Epidermal melanocyte (primary cell): ENCODE results near the gene WDR49.

Experiments used
- DNase-seq: peaks from one replicate; pipeline ENCODE4 v3.0.0; 2011; ENCODE audit warnings: low spot score; ENCODE audit not compliant: insufficient read length

WDR49 gene

GRCh38 chr3:167653760-167654159 is at the start of gene WDR49:
TSS of gene WDR49 (minus strand) at chr3:167653942. CDS start at chr3:167653425, 517 bp downstream.
- DNase-seq: no peak

DNA sequence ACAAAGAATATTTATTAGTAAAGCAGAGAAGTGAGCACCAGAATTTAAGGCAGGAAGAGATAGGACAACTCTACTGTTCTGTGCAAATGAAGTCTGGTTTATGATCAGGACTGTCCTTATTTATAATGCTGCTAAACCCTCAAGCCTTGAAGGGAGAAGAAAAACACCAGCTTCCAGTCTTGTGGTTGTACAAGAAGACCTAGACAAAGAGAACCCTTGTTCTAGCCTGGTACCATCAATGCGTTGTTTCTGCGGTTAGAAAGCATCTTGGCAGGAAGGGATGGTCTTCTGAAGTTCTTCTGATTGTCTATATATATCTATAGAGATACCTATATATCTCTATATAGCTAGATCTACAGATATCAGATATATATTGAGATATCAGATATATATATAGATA is 47.2 kb upstream of the WDR49 start:
- peak; percentile 25 for DNase-seq

- no peak for DNase-seq
Measured at GRCh38 chr3:167700046-167700445, 46.3 kb upstream of the WDR49 start.

GRCh38 chr3:167694121-167694520 is 40.4 kb upstream of the WDR49 start:
- DNase-seq: no peak

DNA sequence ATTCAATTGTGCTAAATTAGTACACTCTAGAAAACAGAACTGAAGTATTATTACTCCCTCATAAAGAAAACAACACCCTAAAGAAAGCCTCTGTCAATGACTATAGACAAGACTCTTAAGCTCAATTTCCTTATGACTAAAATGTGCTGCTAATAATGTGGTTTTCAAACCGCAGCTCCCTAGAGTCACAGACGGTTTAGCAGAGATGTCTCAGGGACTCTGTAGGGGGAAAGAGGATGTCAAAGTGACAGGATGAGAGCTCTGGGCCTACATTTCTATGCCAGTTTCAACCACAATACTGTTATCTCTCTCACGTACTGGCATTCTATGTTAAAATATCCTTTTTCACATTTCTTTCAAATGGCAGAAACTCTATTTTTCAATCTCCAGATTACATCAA is 37.6 kb upstream of the WDR49 start:
- DNase-seq: no peak

DNA sequence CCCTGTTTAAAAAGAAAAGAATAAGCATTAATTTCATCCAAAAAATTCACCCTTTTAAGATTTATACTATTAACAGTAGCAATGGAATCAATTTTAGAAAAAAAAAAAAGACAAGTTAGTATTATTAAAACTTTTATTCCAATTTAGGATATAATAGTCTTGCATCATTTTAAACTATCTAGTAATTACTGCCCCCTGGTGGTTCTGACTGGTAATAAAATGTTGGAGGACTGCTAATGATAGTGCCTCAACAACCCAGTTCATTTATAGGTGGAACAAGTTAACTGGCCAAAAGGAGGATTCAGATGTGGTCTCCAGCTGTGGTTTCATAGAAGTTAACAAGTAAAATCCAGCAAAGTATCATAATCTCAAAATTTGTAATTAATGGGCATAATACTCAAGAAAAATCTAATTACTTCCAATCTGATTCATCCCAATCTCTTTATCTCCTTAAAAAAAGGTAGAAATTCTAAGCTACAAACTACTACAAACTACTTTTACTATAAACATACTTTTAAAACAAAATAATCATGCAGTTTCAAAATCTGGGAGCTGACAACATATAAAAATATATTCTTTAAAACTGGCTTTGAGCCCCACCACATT is 30.7 kb upstream of the WDR49 start:
- peak; percentile 18 for DNase-seq

DNA sequence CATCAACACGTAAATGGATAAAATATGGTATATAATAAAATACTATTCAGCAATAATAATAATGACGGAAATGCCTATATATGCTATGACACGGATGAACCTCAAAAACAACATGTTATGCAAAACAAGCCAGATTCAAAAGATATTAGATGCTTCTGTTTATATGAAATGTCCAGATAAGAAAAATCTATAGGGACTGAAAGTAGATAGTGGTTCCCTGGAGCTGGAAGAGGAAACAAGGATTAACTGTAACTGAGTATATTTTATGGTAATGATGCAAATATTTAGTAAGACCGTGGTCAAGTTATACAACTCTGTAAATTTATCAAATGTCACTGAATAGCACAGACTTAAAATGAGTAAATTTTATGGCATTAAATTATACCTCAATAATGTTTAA is 25.8 kb upstream of the WDR49 start:
- DNase-seq: no peak

- DNase-seq: no peak
Measured at GRCh38 chr3:167675848-167676247, 22.1 kb upstream of the WDR49 start.

GRCh38 chr3:167673221-167673620 is 19.5 kb upstream of the WDR49 start:
- DNase-seq: no peak

GRCh38 chr3:167671878-167672427 is 18.2 kb upstream of the WDR49 start:
- DNase-seq: no peak

GRCh38 chr3:167669699-167670098 is 16.0 kb upstream of the WDR49 start:
- DNase-seq: no peak

- DNase-seq: no peak
Measured at GRCh38 chr3:167668651-167669050, 14.9 kb upstream of the WDR49 start.

DNA sequence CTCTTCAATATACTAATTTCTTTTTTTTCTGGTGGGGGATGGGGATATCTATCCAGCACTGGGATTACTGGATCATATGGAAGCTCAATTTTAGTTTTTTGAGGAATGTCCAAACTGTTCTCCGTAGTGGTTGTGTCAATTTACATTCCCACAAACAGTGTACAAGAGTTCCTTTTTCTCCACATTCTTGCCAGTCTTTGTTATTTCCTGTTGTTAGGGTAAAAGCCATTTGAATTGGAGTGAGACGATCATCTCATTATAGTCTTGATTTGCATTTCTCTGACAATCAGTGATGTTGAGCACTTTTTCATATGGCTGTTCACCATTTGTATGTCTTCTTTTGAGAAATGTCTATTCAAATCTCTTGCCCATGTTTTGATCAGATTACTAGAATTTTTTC is 12.8 kb upstream of the WDR49 start:
- no peak for DNase-seq

DNA sequence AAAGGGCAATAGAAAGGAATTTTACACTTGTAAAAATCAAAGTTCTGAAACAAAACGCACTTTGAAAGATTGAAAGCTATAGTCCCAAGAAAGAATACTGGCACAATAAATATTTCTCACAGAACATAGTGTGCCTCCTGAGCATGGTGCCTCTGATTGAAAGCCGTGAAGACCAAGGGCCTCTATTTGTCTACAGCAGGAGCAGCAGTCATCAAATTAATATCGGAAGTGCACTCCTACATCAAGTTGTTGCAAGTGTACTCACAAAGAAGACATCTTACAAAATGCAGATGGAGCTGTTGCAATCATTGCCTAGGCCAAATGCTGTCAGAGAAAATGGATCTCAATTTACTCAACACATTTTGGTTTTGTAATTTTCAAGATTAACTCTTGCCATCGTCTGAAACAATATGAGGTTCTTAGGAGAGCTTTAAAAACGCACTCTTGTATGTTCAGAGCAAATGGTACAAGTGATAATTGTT is 9.2 kb upstream of the WDR49 start:
- DNase-seq: no peak

GRCh38 chr3:167657684-167658225 is 4.0 kb upstream of the WDR49 start:
- no peak for DNase-seq

GRCh38 chr3:167656821-167657220 is 3.1 kb upstream of the WDR49 start:
- no peak for DNase-seq

DNA sequence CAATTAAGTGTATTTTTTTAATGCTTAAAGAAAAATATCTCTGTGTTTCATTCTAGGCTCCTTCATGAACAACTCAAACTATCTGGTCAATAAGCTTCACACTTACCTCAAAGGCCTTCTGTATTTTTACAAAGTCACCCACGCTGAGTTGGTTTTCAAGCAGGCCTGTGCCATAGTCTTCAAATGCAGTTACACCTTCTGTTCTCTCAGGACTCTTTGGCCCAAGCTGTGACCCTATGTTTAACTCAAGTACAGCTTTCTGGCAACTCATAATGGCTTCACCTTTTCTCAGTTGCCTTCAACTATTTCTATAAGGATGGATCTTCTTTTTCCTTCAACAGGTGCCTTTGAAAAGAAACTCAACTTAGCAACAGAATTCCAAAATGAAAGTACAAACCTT is 587 bp downstream of the WDR49 start:
- no peak for DNase-seq

- no peak for DNase-seq
Measured at GRCh38 chr3:167651826-167652225, 1.9 kb downstream of the WDR49 start.

- no peak for DNase-seq
Measured at GRCh38 chr3:167650459-167650858, 3.3 kb downstream of the WDR49 start.

- no peak for DNase-seq
Measured at GRCh38 chr3:167649746-167650145, 4.0 kb downstream of the WDR49 start.

GRCh38 chr3:167644611-167645010 is 9.1 kb downstream of the WDR49 start:
- no peak for DNase-seq

DNA sequence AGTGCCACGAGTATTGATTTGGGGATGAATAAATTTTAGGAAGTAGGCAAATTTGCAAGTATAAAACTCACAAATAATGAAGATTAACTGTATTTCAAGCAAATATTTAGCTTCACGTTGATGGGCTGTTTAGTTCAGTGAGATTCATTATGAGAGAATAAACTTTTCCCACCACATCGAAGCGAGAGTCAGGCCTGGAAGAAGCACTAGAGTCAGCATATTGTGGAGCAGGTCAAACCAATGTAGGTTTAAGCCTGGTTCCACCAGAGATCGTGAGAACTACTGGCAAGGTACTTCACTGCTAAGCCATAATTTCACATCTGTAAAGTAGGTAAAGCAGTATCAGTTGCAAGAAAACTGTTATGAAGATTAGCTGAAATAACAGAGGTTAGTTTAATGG is 22.3 kb downstream of the WDR49 start:
- no peak for DNase-seq

GRCh38 chr3:167626490-167626889 is 27.3 kb downstream of the WDR49 start:
- DNase-seq: no peak
